Ectodermal cell (in vitro differentiated cells): Measurements from ENCODE around the gene OGFOD3. TPM values are rescaled to one million over a fixed set of nuclear protein-coding genes. Genes with fewer than 3 reads are reported as not detected.
"Not testable (repeated sequence)": the region's sequence is repeated elsewhere in the genome, so short reads cannot be mapped to it uniquely, and the experiment has no call there.

Experiments used
- H3K27ac ChIP-seq: 2 replicates; pipeline ENCODE4 v1.7.0; 2013; ENCODE audit warnings: mild to moderate bottlenecking, low read depth, low read length; ENCODE audit not compliant: insufficient read depth, poor library complexity, severe bottlenecking
- H3K27me3 ChIP-seq: 2 replicates; pipeline ENCODE4 v1.7.0; 2013; ENCODE audit warnings: mild to moderate bottlenecking, low read length; ENCODE audit not compliant: insufficient read depth, control insufficient read depth, poor library complexity, severe bottlenecking
- H3K36me3 ChIP-seq: one replicate; pipeline ENCODE4 v1.7.0; 2013; ENCODE audit warnings: low read length; ENCODE audit not compliant: control insufficient read depth, insufficient read depth
- H3K4me1 ChIP-seq: one replicate; pipeline ENCODE4 v1.7.0; 2013; ENCODE audit warnings: low read length; ENCODE audit not compliant: control insufficient read depth, insufficient read depth
- H3K4me3 ChIP-seq: 2 replicates; pipeline ENCODE4 v1.7.0; 2013; ENCODE audit warnings: low read depth, low read length, control low read depth; ENCODE audit not compliant: insufficient read depth
- H3K9me3 ChIP-seq: 2 replicates; pipeline ENCODE4 v1.7.0; 2013; ENCODE audit warnings: mild to moderate bottlenecking, low read length, moderate library complexity; ENCODE audit not compliant: control insufficient read depth
- WGBS, 2 experiments: methylation state at CpG; one replicate each; pipeline ENCODE4 v1.1.7; 2013; ENCODE audit warnings: missing lambda C conversion rate in 2 of 2; 5-methylcytosine and 5-hydroxymethylcytosine counted together
- polyA plus RNA-seq, 4 experiments: library from polyadenylated mRNA; stranded (reverse); fragments of 50-300 nt; gene quantifications; one replicate each; pipeline ENCODE4 v1.2.3, GENCODE V29; 2013

OGFOD3 gene
- 26.4 TPM for polyA plus RNA-seq (2013, experiment 1 of 4)
- polyA plus RNA-seq (2013, experiment 2 of 4): 27.2 TPM
- 24.3 TPM for polyA plus RNA-seq (2013, experiment 3 of 4)
- polyA plus RNA-seq (2013, experiment 4 of 4): 26.5 TPM

- H3K27me3 ChIP-seq: no peaks in the 10 kb centered on the region
- no peaks in the 10 kb centered on the region for H3K4me1 ChIP-seq
- no peaks in the 10 kb centered on the region for H3K9me3 ChIP-seq
- H3K4me3 ChIP-seq: peak within 1 kb of the TSS; percentile 83
- H3K36me3 ChIP-seq: peaks cover 15% of the 10 kb centered on the region
- WGBS, 2 experiments: 2% methylated on average over 100 to 107 of the region's 108 CpGs
- peak within 1 kb of the TSS; percentile 50 for H3K27ac ChIP-seq
Measured at GRCh38 chr17:82418001-82418986, at the start of gene OGFOD3, which contains the start of gene HEXD. TSS of gene OGFOD3 (minus strand) at chr17:82418586. CDS start at chr17:82418485, 101 bp downstream. TSS of gene HEXD (plus strand) at chr17:82418347. CDS start at chr17:82419800, 1,453 bp downstream.

- no peaks in the 10 kb centered on the region for H3K27me3 ChIP-seq
- no peaks in the 10 kb centered on the region for H3K4me1 ChIP-seq
- WGBS, 2 experiments: 84 to 87% methylated on average over 7 of the region's 7 CpGs
- H3K27ac ChIP-seq: no peak overlapping the region
- H3K9me3 ChIP-seq: no peaks in the 10 kb centered on the region
- H3K4me3 ChIP-seq: no peak overlapping the region
- peaks cover 66% of the 10 kb centered on the region for H3K36me3 ChIP-seq
Measured at GRCh38 chr17:82465023-82465603, 46.7 kb upstream of the OGFOD3 start.

- no peaks in the 10 kb centered on the region for H3K4me1 ChIP-seq
- no peak overlapping the region for H3K27ac ChIP-seq
- H3K4me3 ChIP-seq: no peak overlapping the region
- 96% methylated on average over 11 of the region's 11 CpGs for WGBS, 2 experiments
- no peaks in the 10 kb centered on the region for H3K27me3 ChIP-seq
- no peaks in the 10 kb centered on the region for H3K9me3 ChIP-seq
- H3K36me3 ChIP-seq: peaks cover 62% of the 10 kb centered on the region
Measured at GRCh38 chr17:82464567-82464929, 46.2 kb upstream of the OGFOD3 start.

- Histone ChIP-seq H3K36me3 (peaks cover 57% of the 10 kb centered on the region), H3K4me3 (no peak overlapping the region), H3K27me3 (no peaks in the 10 kb centered on the region), H3K27ac (no peak overlapping the region), H3K4me1 (no peaks in the 10 kb centered on the region), H3K9me3 (no peaks in the 10 kb centered on the region)
- 95 to 97% methylated on average over 7 of the region's 7 CpGs for WGBS, 2 experiments
Measured at GRCh38 chr17:82463925-82464566, 45.7 kb upstream of the OGFOD3 start.

GRCh38 chr17:82463391-82463790 is 45.0 kb upstream of the OGFOD3 start:
- Histone ChIP-seq H3K9me3 (no peaks in the 10 kb centered on the region), H3K4me3 (no peak overlapping the region), H3K27ac (no peak overlapping the region), H3K36me3 (peaks cover 51% of the 10 kb centered on the region), H3K27me3 (no peaks in the 10 kb centered on the region), H3K4me1 (no peaks in the 10 kb centered on the region)
- WGBS, 2 experiments: 91 to 96% methylated on average over 6 of the region's 6 CpGs

GRCh38 chr17:82461827-82462524 is 43.6 kb upstream of the OGFOD3 start:
- H3K9me3 ChIP-seq: no peaks in the 10 kb centered on the region

GRCh38 chr17:82459936-82460335 is 41.5 kb upstream of the OGFOD3 start:
- Histone ChIP-seq H3K4me3 (peak overlapping the region; percentile 87), H3K36me3 (peaks cover 30% of the 10 kb centered on the region)
- not testable (repeated sequence) for H3K27me3 ChIP-seq, H3K9me3 ChIP-seq, H3K27ac ChIP-seq, H3K4me1 ChIP-seq
- 92 to 96% methylated on average over 9 of the region's 9 CpGs for WGBS, 2 experiments

More at GRCh38 chr17:82461827-82462524, 43.6 kb upstream of the OGFOD3 start:
- H3K27me3 ChIP-seq: no peaks in the 10 kb centered on the region
- H3K4me1 ChIP-seq: peaks cover 6% of the 10 kb centered on the region
- H3K36me3 ChIP-seq: peaks cover 44% of the 10 kb centered on the region
- H3K27ac ChIP-seq: no peak overlapping the region
- no peak overlapping the region for H3K4me3 ChIP-seq
- WGBS, 2 experiments: 89 to 92% methylated on average over 10 of the region's 10 CpGs

- Histone ChIP-seq H3K27ac (peak overlapping the region; percentile 92), H3K9me3 (no peaks in the 10 kb centered on the region), H3K36me3 (peaks cover 21% of the 10 kb centered on the region), H3K27me3 (no peaks in the 10 kb centered on the region), H3K4me1 (peaks cover 6% of the 10 kb centered on the region), H3K4me3 (peak overlapping the region; percentile 87)
- WGBS, 2 experiments: 1% methylated on average over 62 of the region's 62 CpGs
Measured at GRCh38 chr17:82458885-82459424, 40.6 kb upstream of the OGFOD3 start.

GRCh38 chr17:82458179-82458884 is 39.9 kb upstream of the OGFOD3 start, which contains the start of gene NARF:
TSS of gene NARF (plus strand) at chr17:82458741. CDS start at chr17:82458804, 63 bp downstream.
- H3K27me3 ChIP-seq: no peaks in the 10 kb centered on the region
- 0% methylated on average over 85 of the region's 85 CpGs for WGBS, 2 experiments
- peaks cover 6% of the 10 kb centered on the region for H3K4me1 ChIP-seq
- peaks cover 15% of the 10 kb centered on the region for H3K36me3 ChIP-seq
- peak within 1 kb of the TSS; percentile 92 for H3K27ac ChIP-seq
- peak within 1 kb of the TSS; percentile 87 for H3K4me3 ChIP-seq
- H3K9me3 ChIP-seq: no peaks in the 10 kb centered on the region
